ENCODE results near the gene CELA2A.
"Not testable (repeated sequence)": the region's sequence is repeated elsewhere in the genome, so short reads cannot be mapped to it uniquely, and the experiment has no call there.

The CELA2A gene

GRCh38 chr1:15445390-15446122 is 11.0 kb upstream of the CELA2A start:
- no peak for DNase-seq

GRCh38 chr1:15446212-15446611 is 10.3 kb upstream of the CELA2A start:
- DNase-seq = no peak

GRCh38 chr1:15448877-15449462 is 7.6 kb upstream of the CELA2A start:
- no peak for DNase-seq

- no peak for DNase-seq
Measured at GRCh38 chr1:15449567-15449966, 7.0 kb upstream of the CELA2A start.

- DNase-seq = no peak
Measured at GRCh38 chr1:15451014-15451722, 5.4 kb upstream of the CELA2A start.

GRCh38 chr1:15452216-15452615 is 4.3 kb upstream of the CELA2A start:
- no peak for DNase-seq

- no peak for DNase-seq
Measured at GRCh38 chr1:15452866-15453571, 3.5 kb upstream of the CELA2A start.

- DNase-seq = no peak
Measured at GRCh38 chr1:15453734-15454133, 2.8 kb upstream of the CELA2A start.

GRCh38 chr1:15454256-15454655 is 2.3 kb upstream of the CELA2A start:
- no peak for DNase-seq

GRCh38 chr1:15455522-15455921 is 1.0 kb upstream of the CELA2A start:
- DNase-seq = no peak

- DNase-seq = no peak
Measured at GRCh38 chr1:15457585-15457984, 1.1 kb downstream of the CELA2A start.

- not testable (repeated sequence) for DNase-seq
Measured at GRCh38 chr1:15458388-15458787, 1.9 kb downstream of the CELA2A start.

GRCh38 chr1:15459771-15460707 is 3.5 kb downstream of the CELA2A start:
- no peak for DNase-seq

- no peak for DNase-seq
Measured at GRCh38 chr1:15460708-15461095, 4.2 kb downstream of the CELA2A start.

- not testable (repeated sequence) for DNase-seq
Measured at GRCh38 chr1:15463064-15463800, 6.7 kb downstream of the CELA2A start.

- not testable (repeated sequence) for DNase-seq
Measured at GRCh38 chr1:15463926-15464322, 7.4 kb downstream of the CELA2A start.

- no peak for DNase-seq
Measured at GRCh38 chr1:15465674-15466073, 9.1 kb downstream of the CELA2A start.

- not testable (repeated sequence) for DNase-seq
Measured at GRCh38 chr1:15466955-15467625, 10.6 kb downstream of the CELA2A start.

GRCh38 chr1:15468145-15468544 is 11.6 kb downstream of the CELA2A start:
- no peak for DNase-seq

GRCh38 chr1:15469361-15469760 is 12.8 kb downstream of the CELA2A start:
- DNase-seq = no peak
